Fibroblast of skin of abdomen (primary cell): ENCODE measurements around the gene LRIT1.

Source experiments
- DNase-seq: peaks from one replicate; pipeline ENCODE4 v3.0.0-alpha.2; 2013

The LRIT1 gene

DNA sequence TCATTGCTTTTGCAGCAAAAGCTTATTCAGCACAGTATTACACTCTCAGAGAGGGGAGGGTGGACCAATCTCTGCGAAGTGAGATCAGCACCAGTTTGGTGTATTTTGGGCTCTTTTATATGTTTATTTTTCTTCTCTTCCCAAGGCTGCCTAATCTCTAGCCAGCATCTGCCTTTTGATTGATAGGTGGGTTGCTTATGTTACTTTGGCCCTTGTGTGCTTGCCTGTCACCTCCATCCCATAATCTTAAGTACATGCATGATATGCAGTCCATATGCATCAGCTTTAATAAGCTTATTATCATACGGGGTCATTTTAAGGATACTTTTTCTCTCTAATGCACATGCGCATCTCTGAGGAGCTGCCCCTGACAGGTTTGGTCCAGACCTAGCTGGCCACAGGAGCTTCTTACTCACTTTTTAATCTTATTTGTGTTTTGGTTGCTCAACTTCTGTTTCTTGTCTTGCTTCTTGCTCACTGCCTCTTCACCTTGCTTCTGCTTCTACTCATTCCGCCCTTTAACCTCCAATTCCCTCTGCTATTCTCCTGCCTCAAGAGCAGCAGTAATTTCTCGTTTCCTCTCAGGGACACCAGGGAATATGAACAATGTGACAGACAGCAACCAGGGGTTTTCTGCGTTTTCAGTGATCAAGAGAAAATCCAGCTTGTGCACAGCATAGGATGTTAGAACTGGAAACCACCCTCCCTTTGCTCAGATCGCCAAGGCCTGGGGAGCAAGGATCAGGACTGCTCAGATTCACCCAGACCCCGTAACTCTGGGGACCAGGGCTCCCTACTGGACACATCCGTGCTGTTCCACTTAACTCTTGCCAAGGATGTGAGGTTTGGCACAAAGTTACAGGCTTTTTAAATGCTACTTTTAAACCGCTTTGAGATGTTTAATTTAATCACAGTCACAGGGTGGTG is 13.5 kb upstream of the LRIT1 start:
- no peak for DNase-seq

DNA sequence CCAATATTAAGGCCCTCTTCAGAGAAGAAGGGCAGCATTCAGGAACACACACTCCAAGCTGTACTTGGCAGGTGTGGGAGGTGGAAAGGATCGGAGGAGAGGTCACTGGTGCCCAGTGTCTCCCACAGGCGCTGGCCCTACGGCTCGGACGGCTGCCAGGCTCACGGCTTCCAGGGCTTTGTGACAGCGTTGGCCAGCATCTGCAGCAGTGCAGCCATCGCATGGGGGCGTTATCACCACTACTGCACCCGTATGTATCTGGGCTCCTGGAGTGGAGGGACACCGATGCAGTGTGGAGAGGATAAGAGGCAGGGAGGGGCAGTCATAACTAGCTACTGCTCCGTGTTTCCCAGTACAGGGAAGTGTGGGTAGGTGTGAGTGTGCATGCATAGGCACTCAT is 7.4 kb upstream of the LRIT1 start:
- DNase-seq: no peak

DNA sequence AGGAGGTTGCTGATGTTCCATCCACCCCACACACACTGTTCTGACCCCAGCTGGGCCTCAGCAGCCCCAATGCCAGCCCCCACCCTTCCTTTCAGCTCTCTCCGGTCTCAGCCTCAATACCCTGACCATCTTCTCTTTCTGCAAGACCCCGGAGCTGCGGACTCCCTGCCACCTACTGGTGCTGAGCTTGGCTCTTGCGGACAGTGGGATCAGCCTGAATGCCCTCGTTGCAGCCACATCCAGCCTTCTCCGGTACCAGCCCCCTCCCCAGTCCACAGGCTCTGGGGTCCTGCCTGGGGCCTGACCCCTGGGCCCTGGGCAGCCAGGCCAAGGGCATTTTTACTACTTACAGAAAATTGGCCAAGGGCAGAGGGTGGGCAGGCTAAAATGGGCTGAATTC is 6.2 kb upstream of the LRIT1 start:
- no peak for DNase-seq

DNA sequence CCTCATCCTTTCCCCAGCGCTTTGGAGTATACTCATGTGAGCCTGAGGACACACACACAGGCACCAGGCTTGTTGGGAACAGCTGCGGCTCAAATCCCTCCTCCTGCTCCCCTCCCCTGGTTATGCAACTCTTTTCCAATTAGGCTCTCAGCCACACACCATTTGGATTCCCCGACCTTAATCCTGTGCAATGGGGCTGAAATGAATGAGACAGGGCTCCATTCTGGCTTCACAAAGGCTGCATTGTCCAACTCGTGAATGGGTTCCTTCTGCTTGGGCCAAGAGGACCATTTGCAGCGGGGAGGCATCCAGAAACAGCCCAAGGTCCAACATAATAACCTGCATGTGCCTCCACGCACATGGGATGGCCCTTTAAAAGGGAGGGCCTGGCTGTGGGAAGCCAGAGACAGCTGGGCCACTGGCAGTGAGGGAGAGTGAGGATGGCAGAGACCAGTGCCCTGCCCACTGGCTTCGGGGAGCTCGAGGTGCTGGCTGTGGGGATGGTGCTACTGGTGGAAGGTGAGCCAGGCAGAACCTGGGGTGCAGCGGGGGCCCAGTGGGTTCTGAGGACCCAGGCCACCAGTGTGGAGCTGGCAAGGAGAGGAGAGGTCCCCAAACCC is 3.4 kb upstream of the LRIT1 start, which contains the start of gene RGR:
TSS of gene RGR (plus strand) at position 403 of the 620 bp plus-strand sequence. CDS start at position 441, 38 bp downstream.
- no peak for DNase-seq

DNA sequence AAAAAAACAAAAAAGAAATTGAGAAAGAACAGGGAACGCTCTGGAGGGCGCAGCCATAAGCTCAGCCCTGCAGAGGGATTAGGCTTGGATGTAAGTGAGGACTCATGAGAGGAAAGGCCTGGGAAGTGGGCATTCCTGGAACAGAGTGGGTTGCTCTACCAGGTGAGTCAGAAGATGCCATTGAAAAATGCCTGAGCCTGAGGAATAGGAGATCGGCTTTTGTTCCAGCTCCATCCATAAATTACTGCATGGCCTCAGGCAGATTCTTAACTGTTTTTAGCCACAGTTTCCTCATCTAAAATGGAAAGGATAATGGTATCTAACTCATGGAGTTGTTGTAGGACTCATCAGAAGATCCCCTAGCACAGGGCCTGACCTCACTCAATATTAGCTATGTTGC is 2.4 kb upstream of the LRIT1 start:
- no peak for DNase-seq

DNA sequence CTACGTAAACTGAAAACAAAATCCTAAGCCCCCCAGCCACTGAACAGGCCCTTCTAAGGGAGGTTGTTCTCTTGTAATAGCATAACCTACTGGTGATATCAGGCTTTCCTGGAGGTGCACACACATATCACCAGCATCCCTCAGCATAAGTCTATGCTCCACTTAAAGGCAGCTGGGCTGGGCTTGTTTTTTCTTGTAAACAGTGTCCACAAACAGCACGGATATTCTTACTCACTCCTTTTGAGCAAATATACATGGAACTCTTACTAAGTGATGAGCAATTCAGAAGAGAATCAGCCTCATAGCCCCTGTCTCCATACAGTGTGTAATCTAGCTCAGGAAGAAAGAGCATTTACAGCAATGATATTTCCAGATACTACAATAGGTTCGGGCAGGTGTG is 2.4 kb downstream of the LRIT1 start:
- DNase-seq: no peak

DNA sequence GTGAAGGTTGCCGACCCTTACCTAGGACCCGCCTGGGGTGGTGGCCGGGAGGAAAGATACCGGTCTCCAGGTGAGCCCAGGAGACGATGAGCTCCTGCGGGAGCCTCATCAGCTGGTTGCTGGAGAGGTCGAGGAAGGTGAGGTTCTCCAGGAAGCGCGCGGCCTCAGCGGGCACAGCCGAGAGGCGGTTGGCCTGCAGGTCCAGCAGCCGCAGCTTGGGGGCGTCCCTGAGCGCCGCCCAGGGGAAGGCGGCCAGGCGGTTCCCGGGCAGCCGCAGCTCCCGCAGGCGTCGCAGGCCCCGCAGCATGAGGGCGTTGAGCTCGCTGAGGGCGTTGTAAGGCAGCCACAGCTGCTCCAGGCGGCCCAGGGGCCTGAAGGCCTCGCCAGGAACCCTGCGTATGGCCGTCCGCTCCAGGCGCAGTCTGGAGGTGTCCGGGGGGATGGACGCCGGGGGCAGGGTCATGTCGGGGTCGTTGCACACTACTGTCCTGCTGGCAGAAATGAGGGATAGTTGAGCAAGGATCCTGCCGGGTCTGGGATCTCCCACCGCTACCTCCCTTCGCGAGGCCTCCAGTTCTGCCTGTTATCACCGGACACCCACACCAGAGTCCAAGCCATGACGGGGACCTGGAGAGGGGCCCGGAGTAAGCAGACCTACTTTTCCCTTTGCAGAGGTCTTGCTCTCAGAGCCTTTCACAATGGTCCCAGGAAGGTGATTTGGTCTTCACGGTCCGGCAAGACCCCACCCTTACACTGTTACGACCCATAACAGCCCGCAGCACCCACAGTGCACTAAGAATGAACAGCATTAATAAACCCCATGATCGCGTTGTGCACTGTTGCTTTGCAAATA is 3.9 kb downstream of the LRIT1 start:
- no peak for DNase-seq

DNA sequence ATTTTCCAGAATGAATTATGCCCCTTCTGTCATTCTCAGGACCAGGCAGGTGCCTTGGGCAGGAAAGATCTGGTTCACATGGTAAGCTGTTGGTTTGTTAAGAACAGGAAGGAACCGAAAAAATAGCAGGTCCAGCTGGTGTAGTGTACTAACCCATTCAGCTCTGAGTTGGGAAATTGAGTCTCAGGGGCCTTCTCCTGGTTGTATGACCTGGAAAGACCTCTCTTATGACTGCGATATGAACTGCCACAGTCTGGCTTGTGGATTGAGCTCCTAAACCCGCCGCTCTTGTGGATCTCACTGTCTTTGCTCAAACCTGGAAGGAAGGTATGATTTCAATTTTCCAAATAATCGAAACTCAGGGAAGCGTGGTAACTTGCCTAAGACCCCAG is 4.5 kb downstream of the LRIT1 start:
- DNase-seq: no peak

DNA sequence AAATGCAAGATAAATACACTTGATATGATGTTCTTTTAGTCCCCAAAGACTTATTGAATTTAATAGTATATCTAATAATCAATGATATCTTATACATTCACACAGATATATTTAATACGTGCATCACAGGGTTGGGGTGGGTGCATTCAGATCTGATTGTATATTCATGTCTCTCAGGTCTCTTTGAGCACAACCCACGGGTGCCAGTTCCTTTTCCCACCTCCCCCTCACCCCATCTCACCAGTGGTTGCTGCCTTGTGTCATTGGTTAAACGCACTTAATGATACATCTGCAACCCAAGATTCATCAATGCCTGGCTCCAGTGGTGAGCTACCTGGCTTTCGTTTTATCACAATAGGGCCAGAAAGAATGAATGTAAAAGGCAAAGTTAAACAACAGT is 6.2 kb downstream of the LRIT1 start:
- DNase-seq: no peak

DNA sequence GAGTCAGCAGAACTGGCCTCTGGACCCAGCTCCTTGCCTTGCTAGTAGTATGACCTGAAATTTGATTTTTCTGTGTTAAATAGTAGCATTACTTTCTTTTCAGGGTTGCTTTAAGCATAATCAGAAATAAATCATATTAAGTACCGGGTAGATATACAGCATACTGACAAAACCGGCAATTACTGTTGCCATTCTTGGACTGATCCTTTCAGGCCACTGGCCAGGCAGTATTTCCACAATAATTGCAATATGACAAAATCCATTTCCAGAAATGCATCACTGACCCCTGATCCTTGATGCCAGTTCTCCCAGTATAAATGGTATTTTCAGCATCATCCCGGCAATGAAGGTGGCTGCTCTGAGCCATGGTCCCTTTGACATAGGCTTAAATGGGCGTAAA is 6.9 kb downstream of the LRIT1 start:
- no peak for DNase-seq

DNA sequence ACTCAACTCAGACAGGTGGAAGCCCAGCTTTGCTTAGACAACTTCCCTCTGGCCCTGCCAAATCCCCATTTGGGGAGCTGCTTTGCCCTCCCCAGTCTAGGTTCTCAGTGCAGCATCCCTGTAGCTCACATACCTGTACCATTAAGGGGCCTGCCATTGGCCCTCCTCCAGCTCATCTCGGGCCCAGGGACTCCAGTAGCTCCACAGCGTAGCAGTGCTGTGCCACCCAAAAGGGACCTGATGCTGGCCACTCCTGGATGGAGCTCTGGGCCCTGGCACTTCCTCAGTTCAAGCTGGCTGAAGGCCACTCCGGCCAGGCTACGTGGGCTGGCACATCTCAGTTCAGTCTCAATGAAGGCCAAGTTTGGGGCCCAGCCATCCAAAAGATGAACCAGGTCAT is 7.4 kb downstream of the LRIT1 start:
- no peak for DNase-seq

DNA sequence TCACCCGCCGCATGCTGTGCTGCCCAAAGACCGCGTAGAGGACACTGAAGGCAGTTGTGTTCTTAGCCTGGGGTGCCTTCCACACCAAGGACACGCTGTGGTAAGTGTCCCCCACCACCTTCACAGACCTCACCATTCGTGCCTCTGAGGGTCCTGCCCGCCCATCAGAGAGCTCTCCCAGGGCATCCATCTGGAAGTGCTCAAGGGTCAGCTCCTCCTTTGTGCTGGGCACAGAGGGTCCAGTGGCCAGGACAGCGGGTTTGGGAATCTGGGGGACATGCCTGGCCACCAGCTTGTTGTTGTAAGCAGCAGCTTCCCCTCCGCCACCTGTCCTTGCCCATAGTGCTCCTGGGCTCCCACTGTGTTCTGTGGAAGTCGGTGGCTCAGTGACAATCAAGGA is 9.0 kb downstream of the LRIT1 start:
- no peak for DNase-seq

DNA sequence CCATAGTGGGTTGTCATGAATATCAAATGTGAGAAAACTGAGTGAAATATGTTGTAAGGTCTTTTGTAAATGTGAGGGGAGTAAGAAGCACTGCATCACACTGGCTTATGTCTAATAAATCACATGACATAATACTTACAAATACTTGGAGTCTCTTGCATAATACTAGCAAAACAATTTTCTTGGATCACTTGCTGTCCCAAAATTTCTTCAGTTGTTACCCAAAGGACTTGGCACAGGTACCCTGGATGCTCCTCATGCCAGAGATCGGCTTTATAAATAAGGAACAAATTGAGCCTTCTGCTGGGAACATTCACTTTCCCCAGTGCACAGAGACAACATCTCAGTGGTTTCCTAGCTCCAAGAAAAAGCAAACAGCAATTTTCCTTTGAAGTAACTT is 11.0 kb downstream of the LRIT1 start:
- DNase-seq: no peak

DNA sequence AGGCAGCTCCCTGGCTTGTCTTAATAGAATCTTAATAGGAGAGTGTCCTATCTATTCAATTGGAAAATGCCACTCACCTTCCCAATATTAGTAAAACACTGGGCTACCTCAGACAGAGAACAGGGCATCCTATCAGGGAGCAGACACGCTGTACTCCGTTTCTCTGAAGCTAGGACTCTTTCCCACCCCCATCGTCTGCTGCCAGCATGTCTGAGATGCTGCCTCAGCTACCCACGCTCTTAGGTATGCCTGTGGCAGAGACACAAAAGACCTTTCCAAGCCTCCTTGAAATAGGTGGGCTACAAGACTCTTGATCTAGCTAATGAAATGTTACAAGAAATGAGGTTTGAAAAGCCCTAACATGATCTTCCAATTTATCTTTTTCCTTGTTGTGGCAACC is 13.5 kb downstream of the LRIT1 start:
- no peak for DNase-seq

DNA sequence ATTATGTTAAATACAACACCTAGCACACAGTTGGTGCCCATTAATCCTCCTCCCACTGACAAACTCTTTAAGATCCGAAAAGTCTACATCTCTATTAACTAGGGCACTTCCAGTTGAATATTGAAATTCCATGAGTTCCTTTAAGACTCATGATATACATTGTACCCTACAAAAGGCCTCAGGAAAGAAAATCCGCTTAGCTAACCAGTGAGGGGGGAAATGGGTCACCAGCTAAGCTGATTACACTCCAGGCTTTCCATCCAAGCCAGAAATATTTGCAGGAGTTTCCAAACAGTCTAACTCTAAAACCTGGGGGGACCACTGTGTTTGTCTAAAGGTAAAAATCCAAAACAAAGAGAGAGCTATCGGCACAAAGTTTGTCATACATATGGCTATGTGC is 14.7 kb downstream of the LRIT1 start:
- no peak for DNase-seq

DNA sequence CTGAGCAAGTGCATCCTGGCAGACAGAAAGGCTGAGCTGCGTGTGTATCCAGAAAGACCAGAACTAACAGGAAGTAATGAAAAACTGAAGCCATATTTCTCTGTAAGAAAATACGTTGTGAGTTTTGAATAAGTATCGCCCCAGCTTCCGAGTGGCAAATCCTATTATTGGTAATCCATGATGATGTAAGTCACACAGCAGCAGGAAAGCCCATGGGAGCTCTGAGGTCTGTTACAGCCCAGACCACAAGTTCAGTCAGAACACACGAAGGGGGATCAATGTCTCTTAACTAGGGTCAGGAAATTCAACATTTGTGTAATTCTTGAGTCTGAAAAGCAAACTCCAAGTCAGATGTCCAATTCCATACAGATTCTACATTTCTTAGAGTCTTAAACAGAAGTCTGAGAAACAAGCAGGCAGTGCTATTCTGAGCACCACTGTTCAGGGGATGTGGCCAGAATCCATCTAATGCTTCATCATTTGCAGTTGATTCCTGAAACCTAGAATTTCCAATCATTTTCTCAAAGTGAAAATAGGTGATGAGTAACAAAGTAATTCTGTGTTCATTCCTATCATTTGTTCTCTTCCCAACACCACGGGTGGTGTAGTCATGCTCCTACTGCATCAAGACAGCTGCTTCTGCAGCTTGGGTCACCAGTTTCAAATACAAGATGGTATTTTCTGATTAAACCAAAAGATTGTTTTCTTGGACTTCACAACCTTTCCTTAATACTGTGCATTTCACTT is 15.7 kb downstream of the LRIT1 start, which contains the start of gene LRIT2:
TSS of gene LRIT2 (minus strand) at position 118 of the 747 bp plus-strand sequence. CDS start at position 94, 24 bp downstream.
- no peak for DNase-seq

DNA sequence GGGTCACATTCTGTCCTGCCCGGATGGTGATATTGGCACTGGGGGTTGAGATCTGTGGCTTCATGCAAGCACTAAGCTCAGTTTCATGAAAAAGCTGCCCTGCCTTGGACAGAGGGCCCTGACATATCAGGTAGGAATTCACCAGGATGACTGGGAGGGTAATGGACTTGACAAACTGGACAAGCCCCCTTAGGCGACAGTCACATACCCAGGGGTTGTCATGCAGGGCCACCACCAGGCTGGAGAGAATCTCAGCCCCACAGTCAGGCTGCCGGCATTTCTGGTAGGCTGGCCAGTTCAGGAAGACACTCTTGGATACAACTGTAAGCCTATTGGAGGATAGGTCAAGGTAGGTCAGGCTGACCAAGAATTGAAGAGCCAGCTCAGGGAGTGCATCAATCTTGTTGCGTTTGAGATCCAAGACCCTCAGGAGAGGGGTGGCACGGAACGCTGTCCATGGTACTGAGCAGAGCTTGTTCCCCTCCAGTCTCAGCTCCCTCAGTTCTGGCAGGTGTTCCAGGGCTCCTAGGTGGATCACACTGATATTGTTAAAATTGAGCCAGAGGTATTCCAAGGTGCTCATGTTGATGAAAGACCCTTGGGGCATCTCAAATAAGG is 16.8 kb downstream of the LRIT1 start:
- no peak for DNase-seq

DNA sequence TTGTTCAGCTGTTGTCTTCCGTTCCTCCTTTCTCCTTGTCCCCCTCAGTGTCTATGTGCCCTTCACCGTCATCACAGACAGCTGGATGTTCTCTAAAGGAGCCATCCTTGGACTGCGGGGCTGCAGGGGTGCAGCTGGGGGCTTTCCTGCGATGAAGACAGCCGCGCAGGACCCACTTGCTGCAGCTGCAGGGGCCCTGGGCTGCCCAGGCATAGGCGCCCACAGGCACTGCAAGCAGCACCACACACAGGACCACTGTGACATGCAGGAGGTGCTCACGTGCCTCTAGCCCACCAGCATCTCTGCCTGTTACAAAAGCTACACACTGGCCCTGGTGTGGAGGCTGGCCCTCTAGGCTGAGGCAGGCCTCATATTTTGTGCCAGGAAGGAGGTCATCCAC is 19.4 kb downstream of the LRIT1 start:
- DNase-seq: no peak

DNA sequence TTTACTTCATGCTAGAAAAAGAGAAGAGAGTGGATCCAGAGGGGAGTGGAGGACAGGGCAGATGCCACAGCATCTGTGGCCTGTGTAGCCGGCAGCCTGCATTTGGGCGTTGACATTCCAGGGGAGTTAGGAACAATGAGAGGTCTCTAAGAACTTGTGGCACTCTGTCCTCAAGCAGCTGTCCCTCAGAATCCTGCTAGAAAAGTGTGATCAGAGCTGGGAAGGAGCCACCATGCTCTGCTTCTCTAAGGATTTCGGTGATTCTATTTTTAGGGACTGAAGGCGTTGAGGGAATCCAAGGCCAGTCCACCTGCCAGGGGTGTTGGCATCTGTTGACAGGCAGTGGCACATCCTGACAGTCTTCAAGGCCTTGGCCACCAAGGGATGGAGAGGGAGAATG is 23.6 kb downstream of the LRIT1 start:
- DNase-seq: no peak

DNA sequence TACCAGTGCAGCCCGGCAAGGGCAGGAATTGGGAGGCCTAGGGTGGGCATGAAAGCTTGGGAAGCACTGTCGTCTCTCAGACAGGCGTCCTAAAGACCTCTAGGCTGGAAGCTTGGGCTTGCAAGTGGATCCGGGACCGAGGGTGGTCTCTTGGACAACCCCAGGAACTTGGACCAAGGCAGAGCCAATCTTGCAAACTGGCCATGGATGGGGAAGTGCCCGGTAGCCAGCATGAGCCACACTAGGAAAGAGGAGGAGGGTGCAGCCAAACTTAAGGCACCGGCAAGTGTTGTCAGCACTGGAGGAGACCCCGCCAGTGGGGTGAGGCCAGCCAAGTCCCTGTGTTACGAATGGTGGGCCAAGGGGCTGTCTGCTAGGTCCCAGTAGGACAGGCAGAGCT is 24.5 kb downstream of the LRIT1 start:
- no peak for DNase-seq

DNA sequence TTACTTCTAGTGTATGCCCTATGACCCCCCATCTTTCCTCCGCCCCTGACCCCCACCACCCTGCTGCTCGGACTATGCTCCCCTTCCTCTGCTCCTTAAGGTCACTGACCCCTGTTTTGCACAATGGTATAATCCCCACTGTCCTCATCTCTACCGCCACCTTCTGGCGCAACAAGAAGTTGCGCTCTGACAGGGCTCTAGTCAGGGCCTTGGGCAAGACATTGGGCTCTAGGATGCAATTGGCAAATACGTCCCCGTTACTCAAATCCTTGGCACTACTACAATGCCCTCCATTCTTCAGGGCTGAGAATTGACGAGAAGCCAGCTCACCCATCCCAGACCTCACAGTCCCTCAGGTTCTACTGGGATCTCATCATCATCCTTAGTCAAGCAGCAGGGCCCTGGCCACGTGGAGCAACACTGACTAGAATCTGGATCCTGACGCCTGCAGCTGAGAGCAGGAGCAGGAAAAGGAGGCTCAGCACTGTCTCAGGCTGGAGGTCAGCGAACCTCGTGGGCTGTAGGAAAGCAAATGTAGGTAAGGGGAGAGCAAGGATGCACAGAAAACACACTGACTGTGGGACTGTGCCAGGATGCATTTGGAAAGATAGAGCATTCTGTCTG is 26.6 kb downstream of the LRIT1 start:
- DNase-seq: no peak
